ENCODE results near the gene PTPRD.

- TF ChIP-seq ZNF274 (IDR thresholded peaks at IDR 0.05; ENCODE audit: low read depth, low read length) = no peak
- no peak for TF ChIP-seq SUZ12 (IDR thresholded peaks at IDR 0.05; ENCODE audit: extremely low read depth, insufficient read depth, insufficient read length)
- TF ChIP-seq YY1 (IDR thresholded peaks at IDR 0.05; ENCODE audit: insufficient read depth, insufficient read length) = no peak
Measured at GRCh38 chr9:9951556-9952160, 661.1 kb downstream of the PTPRD start.
